ENCODE data around the gene BDKRB1. TPM values are rescaled to one million over a fixed set of nuclear protein-coding genes. Genes with fewer than 3 reads are reported as not detected.

BDKRB1 gene
- not detected for total RNA-seq

DNA sequence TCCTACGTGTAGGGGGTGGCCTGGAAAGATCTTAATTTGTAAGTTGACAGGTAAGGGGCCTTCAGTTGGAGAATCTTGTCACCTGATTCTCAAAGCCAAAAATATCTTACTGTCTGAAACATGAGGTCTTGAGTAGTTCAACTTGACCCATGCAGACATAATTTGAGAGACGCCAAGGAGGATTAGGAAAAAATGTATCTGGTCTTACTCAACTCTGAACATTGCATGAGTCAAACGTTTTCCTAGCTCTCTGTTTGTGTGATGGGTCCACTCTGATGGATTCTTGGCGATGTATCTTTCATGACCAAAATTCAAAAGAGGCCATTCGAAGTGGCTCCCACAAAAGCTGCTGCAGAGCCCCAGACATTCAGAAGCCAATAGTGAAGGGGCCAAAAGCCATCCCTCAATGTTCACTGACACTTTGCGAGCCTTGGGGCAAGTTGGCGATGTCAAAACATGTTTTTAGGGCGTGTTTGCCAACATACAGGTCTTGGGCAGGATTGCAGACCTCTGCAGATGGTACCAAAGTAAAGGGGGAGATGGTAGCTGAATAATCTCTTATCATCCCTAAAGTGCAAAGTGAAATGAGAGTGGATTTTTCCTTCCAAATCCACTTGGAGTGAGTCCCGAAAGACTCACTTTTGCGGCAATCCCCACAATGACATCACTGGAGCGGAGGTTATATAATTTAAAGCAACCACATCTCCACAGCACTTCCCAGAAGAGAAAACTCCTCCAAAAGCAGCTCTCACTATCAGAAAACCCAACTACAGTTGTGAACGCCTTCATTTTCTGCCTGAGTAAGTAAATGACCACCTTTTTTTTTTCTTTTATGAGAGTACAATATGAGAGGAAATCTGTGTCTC, at the start of gene BDKRB1:
Gene BDKRB1, plus strand, starts transcription at position 710 of the 866 bp plus-strand sequence. CDS start 7,473 bp downstream, outside the sequence.
- DNase-seq, result no peak

DNA sequence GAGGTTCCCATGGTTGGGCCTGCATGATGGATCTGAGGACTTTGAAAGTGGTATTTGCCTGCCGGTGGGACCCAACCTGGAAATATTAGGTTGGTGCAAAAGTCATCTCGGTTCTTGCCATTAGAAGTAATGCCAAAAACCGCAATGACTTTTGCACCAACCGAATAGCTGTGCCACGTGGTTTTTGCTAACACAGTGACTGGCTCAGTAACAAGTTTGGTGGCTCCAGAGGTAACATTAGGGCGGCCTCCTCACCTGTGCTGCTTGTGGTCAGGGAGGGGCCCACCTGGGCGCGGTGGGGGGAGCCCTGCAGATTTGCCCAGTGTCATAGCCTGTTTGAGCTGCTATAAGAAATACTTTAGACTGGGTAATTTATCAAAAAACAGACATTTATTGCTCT, 49.5 kb upstream of the BDKRB1 start:
- no peak for DNase-seq

DNA sequence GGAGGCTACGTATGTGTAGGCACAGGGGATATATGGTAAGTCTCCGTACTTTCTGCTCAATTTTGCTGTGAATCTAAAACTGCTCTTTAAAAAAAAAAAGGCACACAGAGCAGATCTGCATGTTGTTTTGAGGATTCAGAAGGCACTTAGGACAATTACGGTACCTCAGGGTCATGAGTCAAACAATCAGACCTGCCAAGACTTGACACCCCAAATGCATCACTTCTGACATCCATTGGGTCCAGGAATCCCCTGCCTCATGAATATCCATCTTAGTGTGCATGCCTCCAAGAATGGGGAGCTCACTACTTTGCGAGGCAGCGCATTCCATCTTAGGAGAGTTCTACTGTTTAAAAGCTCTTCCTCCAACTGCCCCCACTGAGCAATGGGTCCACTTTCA, 48.3 kb upstream of the BDKRB1 start:
- DNase-seq, result no peak

DNA sequence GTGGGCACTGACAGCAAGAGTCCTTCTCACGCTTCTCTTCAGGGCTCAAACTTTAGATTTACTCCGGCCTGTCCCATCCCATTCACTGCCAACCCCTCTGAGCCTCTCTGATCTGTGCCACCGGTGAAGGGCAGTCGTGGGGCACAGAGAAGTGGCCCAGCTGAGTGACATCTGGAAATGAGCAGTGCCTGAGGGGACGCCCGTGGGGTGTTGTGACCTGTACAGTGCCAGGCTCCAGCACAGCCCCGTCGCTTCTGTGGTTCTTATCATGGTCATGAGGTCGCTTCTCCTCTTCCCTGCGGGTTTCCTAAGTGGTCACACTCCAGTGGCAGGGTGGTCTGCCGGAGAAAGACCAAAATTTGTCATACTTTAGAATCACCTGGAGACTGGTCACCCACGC, 47.3 kb upstream of the BDKRB1 start:
- DNase-seq, result no peak

DNA sequence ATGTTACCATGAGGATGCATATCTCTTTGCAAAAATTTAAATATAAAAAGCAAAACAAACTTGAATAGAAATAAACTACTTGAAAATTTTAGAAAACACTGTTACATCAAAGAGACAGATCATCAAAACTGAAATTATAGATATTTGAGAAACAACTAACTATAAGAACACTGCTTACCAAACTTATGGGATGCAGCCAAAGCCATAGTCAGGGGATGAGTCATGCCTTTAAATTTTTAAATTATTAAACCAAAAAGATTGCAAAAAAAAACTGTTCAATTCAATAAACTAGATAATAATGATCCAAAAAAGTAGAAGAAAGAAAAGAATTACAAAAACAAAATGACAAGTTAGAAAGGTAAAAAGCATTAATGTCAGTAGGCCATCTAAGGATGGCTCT, 43.9 kb upstream of the BDKRB1 start:
- DNase-seq, result no peak

DNA sequence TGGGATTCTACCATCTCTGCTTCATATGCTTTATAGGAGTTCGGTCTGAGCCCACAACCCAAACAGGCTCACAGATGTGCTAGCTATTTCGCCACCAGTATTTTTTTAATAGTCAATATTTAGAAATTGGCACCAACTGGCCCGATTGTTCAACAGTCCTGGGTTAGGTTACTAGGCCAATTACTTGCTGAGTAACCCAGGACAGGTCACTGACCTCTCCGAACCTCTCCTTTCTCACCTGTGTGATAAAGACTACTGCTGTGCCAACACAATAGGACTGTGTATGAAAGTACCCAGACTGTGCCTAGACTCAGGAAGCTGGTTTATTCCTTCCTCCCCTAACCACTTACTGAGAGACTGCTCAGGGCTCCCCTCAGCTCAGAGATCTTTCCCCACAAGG, 43.1 kb upstream of the BDKRB1 start:
- DNase-seq, result no peak

DNA sequence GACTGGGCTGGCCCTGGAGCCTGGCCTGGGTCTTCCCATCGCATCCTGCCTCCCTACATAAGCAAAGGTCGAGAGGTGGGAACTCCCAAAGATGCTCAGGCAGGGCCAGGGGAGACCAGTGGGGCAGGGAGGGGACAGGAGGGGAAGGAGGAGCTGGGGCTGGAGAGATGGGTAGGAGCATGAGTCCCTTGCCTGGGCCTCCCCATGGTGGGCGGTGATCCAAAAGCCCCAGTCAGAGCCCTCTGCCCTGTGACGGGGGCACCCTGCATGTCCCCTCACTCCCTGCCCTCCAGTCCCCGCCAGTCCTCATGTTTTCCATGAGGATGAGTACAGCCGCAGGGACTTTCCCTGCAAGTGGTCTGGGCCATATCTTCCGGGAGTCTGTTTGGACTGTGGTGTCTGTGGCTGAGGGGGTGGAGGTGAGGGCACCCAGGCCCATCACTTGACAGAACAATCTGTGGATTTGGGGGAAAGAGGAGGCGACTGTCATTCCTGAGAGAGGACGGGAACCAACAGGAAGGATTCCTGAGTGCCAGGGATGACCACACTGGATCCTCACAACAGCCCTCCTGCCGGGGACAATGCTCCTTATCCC, 42.0 kb upstream of the BDKRB1 start:
- DNase-seq, result no peak

DNA sequence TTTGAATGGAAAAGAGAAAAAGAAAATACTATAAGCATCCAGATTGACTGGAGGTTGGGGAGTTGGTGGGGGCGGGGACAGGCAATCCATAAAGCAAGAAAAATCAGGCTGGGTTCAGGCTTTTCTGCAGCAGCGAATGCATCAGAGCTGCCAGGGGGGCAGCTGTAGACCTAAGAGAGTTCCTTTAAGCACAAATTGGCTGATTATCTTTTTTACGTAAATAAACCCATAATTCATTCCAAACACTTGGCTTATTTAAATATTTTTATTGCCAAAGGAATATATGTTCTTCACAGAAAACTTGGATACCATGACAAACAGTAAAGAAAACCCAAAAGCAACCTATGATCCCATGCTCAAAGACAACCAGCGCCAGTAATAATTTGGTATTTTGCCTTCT, 41.2 kb upstream of the BDKRB1 start:
- DNase-seq, result no peak

DNA sequence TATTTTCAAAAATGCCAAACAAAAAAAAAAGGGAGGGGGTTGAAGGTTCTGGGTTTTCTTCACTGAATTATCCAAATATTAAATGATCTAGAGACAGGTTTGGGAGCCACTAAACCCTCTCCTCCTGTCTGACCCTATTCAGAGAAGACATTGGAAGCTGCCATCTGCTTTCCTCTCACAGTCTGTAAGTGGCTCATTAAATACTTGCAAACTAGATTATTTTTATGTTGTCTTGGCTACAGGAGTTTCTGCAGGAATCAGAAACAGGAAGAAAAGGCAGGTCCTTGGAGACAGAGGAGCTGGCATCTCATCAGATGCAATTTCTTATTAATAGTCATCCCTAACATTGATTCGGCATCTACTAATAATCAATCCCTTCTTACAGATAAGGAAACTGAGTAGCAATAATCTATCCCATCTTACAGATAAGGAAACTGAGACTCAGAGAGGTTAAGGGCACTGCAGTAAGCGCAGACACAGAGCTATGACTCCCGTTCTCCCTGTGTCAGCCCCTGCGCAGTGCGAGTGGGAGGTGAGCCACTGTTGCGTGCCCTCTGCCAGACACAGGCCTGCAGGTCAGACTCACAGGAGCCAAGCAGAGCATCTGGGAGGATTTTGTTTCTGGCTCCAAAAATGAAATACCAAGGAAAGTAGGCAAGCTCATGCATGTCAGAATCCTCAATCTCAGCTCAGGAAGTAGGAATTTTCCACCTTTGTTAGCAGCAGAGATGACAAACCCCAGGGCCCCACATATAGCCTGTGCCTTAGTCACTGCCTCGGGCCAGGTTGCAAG, 40.4 kb upstream of the BDKRB1 start:
- DNase-seq, result no peak

DNA sequence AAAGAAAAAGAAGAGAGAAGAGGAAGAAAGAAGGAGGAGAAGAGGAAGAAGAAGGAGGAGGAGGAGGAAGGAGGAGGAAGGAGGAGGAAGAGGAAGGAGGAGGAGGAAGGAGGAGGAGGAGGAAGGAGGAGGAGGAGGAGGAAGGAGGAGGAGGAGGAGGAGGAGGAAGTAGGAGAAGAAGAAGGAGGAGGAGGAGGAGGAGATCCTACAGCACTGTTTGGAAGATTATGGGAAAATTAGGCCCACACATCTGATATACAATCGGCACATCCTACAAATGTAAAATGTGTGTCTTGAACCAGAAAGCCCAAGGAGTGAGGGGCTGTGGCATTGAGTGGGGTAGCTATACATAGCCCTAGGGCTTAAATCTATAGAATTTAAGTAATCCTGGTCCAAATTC, 39.4 kb upstream of the BDKRB1 start:
- DNase-seq, result no peak

DNA sequence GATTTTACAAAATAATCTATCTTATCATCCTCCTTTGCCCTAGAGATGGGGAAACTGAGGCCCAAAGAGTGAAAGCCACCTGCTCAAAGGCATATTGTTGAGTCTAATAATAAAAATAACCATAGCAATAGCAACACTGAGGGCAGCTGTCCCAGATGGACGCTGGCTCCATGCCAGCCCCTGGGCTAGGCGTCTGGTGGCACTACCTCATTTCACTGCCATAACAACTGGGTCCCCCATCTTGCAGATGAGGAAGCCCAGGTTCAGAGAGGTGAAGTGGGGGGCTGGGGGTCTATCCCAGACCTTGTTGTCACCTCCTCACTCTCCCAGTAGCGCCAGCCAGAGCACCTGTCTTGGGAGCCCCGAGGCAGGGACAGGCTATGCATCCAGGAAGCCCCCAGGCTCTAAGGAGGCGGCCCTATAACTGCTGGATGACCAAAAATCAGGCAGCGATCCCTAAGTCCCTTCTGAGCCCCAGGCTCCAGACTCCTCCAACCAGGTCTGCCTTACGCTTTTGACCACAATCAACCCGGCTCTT, 38.6 kb upstream of the BDKRB1 start:
- DNase-seq, result no peak

DNA sequence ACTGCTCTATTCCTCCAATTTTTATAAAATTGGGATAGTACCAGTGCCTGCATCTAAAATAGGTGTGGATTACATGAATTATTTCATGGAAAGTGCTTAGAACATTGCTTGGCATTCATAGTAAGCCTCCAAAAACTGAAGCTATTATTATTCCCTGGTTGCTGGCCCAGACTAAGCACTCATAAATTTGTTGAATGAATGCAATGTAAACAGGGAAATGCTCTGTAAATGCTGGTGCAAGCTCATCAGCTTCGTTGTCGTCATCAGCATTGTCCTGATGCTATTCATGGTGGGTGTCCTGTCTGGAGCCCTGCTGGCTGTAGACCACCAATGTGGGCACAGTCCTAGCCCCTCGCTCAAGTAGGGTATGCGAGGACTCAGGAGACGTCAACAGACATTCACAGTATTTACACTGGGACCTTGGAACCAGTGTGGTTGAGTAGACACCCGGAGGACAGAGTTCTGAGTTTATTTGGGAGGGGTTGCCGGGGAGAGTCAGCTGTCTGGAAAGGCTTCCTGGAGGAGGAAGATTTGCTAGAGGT, 34.8 kb upstream of the BDKRB1 start:
- no peak for DNase-seq

DNA sequence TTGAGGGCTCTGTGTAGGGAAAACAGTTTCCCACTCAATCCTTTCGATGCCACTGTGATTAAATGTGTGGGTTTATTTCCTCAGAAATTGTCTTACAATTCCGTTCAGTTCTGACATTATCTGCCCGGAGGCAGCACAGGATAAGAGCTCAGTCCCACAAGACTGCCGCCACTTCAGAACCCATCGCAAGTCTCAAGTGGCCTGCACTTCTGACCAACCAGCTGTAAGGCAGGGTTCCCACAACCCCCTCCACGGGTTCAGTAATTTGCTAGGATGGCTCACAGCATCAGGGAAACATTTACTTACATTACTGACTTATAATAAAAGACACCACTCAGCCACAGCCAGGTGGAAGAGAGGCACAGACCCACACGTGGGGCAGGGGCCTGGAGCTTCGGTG, 34.2 kb upstream of the BDKRB1 start:
- no peak for DNase-seq

DNA sequence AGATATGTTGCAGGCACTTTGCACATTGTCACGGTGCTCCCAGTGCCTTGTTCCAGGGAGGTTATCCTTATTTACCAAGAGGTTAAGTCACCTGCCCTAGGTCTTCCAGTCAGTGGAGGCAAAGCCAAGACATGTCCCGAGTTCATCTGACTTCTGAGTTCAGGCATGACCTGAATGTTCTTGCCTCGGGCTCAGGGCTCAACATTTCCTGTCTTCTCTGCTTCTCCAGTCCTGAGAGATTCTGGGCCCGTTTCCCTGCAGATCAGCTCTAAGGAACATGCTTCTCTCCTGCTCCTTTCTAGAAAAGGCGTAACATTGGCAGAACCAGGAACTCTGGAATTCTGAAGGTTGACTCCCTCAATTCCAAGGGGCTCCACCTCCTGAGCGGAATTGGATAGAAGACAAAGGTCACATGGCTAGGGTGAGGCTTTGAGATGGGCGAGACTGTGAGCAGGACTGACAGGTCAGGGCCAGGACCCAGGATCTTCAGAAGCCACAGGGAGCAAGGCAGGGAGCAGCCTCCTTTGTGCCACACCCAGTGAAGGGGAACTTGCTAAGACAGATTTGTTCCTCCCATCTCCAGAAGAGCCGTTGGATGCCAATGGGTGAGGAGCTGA, 31.4 kb upstream of the BDKRB1 start:
- no peak for DNase-seq

DNA sequence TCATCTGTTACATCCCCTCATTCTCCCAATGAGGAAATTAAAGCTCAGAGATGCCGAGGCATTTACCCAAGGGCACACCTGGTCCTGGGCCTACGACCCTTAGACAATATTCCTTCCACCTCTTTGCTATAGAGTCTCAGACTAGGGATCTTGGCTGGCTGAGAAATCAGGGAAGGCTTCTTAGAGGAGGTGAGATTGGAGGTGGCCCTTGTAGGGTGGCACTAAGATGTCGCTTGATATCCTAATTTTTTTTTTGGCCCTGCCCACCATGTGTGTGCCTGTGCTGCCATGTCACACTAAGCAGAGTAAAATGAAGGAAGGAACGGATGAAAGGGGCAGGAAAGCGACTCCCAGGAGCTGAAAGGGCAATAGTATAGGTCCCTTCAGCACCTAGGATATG, 30.8 kb upstream of the BDKRB1 start:
- no peak for DNase-seq

DNA sequence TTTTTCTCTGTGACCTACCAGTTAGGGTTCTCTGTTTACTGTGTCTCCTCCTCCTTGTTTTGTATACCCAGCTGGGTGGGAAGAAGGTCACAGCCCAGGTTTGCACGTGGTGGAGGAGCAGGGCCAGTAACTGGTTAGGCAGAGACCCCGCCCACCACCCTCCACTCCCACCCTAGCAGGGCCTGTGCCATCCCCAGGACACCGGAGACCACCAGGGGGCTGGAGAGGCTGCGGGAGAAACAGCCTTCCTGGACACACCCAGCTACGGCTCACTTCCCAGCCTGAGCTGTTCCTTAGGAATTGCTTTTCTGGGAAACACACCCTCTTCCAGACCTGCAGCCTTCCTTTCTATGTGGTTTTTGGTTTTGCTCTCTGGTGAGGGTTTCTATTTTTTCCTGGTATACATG, 30.3 kb upstream of the BDKRB1 start:
- no peak for DNase-seq

DNA sequence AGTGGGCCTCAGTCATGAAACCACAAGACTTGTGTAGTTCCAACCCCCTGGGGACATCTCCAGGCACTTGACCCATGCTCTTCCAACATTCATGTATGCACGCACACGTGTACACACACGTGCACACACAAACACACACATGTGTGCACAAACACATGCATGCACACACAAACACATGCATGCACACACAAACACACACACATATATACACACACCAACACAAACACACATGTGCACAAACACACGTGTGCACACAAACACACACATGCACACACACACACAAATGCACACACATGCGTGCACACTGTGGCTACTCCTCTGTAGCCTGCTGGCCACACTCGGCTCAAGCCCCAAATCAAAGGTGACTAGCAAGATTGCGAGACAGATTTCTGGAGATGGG, 28.6 kb upstream of the BDKRB1 start:
- no peak for DNase-seq

DNA sequence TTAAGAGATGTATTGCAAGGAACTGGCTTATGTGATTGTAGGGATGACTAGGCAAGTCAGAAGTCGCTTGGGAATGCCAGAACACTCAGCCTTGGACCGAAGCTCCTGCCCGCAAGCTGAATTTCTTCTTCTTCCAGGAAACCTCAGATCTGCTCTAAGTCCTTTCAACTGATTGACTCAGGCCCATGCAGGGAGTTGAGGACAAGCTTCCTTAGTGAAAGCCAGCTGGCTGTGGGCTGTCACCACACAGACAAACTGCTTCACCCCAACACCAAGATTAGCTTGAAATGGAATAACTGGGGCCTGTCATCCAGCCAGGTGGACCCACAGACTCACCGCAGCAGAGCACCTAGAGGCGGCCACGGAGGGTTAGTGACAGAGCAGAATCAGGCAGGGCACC, 26.7 kb upstream of the BDKRB1 start:
- no peak for DNase-seq

DNA sequence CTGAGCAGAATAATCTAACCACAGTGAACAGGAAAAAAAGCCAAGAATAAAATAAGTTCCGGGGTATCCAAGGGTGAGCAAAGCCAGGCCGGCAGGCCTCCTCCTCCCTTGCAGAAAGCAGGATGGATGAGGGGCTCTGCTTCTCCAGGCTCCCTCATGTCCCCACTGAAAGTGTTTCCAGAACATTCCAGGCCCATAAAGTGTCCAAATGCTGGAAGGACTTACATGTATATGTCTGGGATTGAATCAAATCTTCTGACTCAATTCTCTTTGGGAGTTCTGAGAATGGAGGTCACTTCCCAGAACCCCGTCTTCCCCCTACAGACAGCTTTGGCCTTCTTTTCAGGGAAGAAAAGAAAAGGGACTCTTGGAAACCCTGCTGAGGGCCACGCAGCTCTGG, 25.0 kb upstream of the BDKRB1 start:
- no peak for DNase-seq

DNA sequence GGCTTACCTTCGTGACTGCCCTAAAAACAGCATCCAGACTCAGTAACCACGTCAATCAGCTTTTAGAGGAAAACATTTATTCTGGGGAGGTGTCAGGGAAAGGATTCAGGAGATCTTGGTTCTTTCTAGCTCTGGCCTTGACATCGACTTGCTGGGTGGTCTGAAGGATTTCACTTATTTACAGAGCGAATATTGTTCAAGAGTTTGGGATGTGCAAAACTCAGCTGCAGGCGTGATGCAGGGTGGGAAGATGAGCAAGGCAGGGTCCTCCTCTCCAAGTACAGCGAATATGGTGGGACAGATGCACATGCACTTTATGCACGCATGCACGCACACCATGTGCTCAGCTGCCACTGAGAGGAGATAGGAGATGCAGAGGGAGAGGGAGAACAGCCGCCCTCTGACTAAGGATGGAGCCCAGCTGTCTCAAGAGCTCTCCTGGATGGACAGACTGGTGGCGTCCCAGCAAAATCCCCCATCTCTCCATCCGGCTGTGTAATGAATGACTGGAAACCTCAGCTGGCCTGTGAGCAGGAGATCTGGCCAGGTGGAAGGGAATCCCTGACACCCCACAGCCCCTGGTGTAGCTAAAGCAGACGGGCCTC, 24.4 kb upstream of the BDKRB1 start:
- no peak for DNase-seq

DNA sequence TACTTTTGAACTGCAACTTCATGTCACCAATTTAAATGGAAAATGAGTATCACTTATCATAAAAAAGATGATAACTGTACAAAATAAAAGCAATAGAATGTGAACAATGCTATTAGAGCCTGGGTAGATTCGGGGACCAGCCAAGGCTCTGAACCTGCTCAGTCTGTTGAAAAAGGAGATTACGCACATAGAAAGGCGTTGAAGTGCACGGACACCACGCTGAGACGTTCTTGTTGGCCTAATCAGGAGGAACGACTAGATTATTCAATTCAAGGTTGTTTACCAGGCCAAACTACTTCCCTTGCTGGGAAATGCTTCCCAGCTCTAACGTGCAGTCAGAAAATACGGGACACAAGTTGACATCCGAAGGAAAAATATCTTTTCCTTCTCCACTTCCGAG, 23.5 kb upstream of the BDKRB1 start:
- no peak for DNase-seq

DNA sequence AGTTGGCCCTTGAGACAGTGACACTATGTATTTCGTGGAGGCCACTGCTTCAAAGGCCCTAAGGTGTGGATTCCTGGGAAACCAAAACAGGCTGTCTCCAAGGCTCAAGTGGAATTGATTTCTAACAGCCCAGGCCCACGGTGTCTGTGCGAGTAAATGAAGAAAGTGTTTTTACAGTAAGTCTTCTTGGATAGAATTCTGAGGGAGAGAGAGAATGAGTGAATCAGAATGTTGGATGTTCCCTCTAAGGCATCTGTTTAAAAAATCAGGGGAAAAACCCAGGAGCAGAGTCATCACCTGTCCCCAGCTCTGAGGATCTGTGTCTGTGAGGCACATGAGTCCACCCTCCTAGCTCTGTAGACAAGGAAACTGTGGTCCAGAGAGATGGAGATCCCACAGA, 22.3 kb upstream of the BDKRB1 start:
- DNase-seq, result no peak

All from effector CD4-positive, alpha-beta T cell (primary cell).